GM19025 (cell line): ENCODE data around the gene RRAD.

Experiments
- ATAC-seq: cut with Tn5 transposase; IDR thresholded peaks from one replicate; pipeline ENCODE4 v1.9.1; 2021; ENCODE audit warnings: mild to moderate bottlenecking, low read depth, moderate library complexity; ENCODE audit not compliant: unreplicated experiment

Gene RRAD

DNA sequence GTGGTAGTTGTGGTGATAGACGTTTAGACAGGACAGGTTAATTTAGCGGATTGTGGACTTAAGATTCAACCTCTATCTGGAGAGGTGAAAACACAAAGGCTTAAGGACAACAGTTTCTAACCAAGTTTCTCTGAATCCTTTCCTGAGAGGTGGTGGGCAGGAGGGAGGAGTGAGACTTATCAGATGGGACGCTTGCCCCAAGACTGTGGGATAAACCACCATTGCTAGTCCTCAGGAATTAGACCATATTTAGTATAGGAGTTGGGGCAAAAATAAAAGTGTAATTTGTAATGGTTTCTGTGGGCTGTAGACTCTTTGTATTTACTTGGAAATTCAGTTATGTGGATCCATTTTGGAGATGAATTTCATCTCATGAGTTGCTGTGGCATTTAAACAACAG, 38.4 kb downstream of the RRAD start:
- ATAC-seq = no peak

DNA sequence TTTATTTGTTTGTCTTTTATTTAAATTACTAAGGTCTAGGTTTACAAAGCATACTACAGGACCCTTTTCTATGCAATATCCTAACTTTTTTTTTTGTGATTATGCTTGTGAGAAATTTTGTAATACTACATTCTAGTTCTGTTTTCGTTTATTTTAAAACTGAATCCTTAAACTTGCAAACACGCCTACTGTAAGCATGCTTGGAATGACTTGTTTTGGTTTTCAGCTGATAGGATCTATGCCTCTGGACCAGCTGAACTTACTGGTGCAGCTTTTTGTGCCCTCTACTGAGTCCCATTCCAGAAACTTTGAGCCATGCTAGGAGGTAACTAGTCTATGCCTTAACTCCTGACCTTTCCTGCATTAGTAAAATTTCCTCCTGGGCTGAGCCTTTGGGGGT, 39.0 kb downstream of the RRAD start:
- no peak for ATAC-seq

DNA sequence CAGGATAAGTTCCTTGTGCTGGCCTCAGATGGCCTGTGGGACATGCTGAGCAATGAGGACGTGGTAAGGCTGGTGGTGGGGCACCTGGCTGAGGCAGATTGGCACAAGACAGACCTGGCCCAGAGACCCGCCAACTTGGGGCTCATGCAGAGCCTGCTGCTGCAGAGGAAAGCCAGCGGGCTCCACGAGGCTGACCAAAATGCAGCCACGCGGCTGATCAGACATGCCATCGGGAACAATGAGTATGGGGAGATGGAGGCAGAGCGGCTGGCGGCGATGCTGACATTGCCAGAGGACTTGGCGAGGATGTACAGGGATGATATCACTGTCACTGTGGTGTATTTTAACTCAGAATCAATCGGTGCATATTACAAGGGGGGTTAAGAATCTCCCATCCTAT, 39.8 kb downstream of the RRAD start:
- ATAC-seq = no peak

DNA sequence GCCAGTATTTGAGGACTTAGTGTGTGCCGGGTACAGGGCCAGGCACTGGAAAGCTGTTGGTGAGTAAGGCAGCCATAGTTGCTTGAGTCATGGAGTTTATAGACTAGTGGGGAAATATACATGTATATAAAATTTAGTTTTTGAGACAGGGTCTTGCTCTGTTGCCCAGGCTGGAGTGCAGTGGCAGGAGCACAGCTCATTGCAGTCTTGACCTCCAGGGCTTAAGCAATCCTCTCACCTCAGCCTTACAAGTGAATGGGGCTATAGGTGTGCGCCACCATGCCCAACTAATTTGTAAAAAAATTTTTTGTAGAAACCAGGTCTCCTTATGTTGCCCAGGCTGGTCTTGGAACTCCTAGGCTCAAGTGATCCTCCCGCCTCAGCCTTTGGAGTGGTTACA, 42.6 kb downstream of the RRAD start:
- no peak for ATAC-seq

DNA sequence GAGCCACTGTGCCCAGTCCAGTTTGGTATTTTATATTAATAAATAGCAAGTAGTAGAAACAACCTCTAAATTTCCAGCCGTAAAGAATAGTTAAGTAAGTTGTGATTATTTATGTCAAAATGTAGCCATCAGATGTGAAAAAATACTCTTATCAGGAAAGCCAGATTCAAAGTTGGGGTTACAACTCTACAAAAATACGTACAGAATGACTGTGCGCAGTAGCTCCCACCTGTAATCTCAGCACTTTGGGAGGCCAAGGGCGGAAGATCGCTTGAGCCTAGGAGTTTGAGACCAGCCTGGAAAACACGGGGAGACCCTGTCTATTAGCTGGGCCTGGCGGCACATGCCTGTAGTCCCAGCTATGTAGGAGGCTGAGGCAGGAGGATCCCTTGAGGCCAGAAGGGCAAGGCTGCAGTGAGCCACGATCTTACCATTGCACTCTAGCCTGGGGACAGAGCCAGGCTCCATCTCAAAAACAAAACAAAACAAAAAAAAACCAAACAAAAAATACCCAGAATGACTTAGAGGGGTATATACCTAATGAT, 43.3 kb downstream of the RRAD start:
- ATAC-seq = no peak

DNA sequence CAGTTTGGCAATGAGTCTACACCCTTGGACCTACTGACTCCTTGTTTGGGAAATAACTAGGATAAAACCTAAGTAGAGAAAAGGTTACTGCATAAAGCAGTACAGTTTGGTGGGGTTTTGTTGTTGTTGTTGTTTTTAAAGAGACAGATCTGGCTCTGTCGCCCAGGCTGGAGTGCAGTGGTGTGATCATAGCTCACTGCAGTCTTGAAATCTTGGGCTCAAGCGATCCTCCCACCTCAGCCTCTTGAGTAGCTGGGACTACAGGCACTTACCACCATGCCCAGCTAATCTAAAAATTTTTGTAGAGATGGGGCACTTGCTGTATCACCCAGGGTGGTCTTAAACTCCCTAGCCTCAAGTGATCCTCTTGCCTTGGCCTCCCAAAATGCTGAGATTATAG, 43.8 kb downstream of the RRAD start:
- ATAC-seq = no peak

DNA sequence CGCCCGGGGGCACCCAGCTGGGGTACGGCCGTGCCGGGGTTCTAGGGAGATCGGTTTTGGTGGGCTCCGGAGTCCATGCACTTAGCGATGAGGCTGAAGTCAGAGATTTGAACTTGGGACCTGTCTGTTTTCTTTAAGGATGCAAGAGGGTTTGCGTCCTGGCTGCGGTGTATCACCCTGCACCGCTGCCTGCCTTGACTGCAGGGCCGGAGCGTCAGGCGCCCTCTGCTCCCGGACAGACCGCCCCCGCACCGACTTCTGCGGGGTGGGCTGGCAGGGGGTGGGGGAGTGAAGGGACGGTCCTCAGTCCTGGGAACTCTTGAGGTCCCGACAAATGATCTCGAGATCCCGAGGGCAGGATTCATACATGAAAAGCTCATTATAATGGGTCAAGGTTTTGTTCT, 44.3 kb downstream of the RRAD start:
- no peak for ATAC-seq

DNA sequence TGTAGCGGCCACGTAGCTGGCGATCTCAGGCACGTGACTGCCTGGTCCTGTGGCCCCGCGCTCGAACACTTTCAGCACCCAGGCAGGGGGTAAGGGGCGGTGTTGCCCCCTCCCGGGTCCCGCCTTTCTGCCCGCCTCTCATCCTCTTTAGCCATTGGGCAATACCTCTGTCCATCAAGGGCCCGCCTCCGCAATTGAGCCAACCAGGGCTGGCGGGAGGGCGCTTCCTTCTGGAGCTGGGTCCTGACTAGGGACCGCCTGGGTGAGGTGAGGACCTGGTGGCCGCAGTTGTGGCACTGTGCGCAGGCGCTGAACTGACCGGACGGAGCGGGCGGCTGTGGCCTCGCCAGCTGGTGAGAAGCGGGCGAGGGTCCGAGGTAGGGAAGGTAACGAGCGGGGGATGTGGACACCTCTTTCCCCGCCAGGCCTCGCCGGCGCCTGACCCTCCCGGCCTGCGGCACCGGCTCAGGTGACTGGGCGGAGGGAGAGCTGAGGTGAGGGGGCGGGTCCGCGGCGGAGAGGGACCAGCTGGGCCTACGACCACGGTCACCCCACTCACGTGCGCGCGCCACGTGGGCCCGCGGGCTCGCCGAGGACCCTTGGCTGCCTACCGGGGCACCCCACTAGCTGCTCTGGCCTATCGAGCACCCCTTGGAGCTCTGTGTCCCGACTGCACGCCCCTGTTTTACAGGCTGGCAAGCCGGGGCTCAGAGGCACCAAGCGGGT, 44.9 kb downstream of the RRAD start, which contains the start of gene PDP2:
Gene PDP2 (plus strand): TSS at position 228 of the 726 bp plus-strand sequence. CDS start 3,770 bp downstream, outside the sequence.
- ATAC-seq = peak; percentile 98

DNA sequence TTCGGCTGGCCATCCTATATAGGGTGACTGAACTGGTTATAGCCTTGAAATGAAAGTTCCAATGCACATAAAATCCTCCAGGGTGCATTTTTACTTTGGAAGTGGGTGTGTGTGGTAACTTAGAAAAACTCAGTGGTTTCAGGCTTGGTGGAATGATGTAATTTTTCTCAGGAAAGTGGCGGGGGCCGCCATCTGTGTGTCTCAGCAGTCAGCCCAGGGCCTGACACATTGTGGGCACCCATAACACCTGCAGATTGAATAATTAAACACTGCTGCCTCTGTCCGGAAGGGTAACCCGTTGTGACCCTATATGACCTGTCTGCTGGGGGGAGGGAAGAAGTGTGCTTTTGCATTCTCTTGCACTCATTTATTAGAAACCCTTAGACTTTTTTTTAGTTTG, 47.3 kb downstream of the RRAD start:
- ATAC-seq = no peak

DNA sequence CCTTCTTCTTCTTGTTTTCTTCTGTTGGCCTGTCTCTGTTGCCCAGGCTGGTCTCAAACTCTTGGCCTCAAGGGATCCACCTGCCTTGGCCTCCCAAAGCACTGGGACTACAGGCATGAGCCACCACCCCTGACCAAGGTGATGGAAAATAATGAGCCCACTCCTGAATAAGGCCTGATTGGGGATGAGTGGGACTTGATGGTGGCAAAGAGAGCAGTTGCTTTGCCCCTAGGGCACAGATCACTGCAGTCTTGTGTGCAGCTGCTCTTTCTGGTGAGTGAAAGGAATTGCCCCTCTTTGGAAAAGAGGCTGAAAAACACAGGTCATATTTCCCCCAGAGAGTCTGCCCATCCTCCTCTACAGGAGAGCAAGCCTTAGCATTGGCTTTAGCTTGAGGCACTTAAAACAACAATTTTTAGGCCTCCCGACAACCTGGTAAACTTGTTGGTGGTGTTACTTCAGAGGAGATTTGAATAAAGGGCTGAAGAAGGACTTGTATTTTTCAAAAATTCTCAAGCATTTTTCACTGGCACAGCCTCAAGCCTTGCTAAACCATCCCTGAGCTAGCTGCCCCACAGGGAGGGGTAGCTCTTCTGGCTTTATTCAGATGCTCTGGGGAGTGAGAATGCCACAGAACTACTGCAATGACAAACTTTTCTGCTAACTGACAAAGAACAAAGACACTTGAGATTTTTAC, 51.1 kb downstream of the RRAD start:
- ATAC-seq = no peak

DNA sequence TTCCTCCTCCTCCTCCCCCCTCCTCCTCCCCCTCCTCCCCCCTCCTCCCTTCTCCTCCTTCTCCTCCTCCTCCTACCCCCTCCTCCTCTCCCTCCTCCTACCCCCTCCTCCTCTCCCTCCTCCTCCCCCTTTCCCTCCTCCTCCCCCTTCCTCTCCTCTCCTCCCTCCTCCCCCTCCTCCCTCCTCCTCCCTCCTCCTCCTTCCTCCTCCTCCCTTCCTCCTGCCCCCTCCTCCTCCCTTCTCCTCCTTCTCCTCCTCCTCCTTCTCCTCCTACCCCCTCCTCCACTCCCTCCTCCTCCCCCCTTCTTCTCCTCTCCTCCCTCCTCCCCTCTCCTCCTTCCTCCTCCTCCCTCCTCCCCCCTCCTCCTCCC, 51.7 kb downstream of the RRAD start:
- ATAC-seq = no peak

DNA sequence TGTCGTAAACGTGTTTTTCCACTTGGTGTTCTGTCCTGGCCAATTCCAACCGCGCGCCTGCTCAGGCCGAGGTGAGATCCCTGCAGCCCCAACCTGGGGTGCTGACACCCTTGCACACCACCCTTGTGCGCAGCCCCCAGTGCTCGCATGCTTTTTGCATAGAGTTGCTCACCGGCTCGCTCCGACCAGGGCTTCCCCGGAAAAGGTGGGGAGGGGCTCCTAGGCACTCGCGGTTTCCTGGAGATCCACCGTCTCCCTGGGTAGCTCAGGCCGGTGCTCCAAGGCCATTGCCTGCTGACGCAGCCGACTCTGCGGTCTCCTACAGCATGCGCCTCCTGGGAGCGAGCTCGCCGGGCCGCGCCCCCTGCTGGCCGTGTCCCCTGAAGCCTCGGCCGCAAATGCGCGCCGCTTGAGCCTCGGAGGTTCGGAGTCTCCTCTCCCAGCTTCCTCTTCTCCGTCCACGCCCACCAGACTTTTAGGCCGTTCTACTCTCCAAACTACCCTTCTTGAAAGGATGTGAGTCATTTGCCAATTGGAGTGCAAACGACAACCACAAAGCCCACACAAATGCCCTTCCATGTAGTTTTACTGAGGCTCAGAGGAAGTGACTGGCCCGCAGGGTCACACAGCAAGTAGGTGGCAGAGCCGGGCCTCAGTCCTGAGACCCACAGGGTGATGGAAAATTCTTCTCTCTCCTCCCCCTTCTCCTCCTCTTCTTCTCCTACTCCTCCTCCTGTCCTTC, 52.2 kb downstream of the RRAD start:
- peak; percentile 80 for ATAC-seq

DNA sequence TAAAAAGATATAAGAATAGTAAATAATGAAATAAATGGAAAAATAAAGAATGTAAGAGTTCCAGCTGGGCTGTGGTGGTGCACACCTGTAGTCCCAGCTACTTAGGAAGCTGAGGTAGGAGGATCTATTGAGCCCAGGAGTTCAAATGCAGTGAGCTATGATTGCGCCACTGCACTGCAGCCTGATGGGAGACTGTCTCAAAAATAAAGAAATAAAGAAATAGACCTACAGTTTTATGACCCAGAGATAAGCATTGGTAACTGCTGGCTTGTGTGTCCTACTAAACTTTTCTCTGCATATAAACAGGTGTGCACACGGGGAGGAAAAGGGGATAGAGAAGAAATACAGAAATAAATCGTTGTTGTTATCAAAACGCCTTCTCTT, 52.8 kb downstream of the RRAD start:
- no peak for ATAC-seq

DNA sequence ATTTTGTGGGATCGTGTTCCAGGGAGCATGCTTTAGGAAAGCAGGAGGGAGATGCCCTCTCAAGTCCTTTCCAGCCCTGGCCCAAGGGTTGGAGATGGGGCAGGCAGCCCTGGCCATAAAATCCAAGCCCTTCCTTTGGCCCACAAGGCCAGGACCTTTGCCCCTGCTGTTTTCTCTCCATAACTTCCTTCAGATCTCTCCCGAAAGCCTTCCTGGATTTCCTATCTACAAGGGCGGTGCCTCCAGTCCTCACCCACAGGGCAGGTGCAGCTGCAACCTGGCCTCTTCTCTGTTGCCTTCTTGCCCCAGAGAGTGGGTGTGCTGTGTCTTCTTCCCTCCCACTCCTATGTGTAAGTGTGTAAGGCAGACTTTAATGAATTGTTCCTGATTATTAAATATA, 53.5 kb downstream of the RRAD start:
- ATAC-seq = no peak
